ENCODE results near the gene ANKS3.

GRCh38 chr16:4679156-4679849, 54.8 kb downstream of the ANKS3 start:
- TF ChIP-seq CTCF (IDR thresholded peaks at IDR 0.05 in 2 of 3, conservative IDR thresholded peaks at IDR 0.05 in 1 of 3; ENCODE audit: borderline replicate concordance in 1 of 3, insufficient read depth in 1 of 3, low read depth in 2 of 3, low read length in 2 of 3) (no peak), POLR2AphosphoS5 (IDR thresholded peaks at IDR 0.05; ENCODE audit: low read depth, low read length) (no peak), EZH2 (IDR thresholded peaks at IDR 0.05) (no peak), SP1 (IDR thresholded peaks at IDR 0.05; ENCODE audit: low read depth) (no peak), POLR2A (IDR thresholded peaks at IDR 0.05; ENCODE audit: borderline replicate concordance, extremely low read depth, insufficient read depth, insufficient read length) (no peak), RAD21 (IDR thresholded peaks at IDR 0.05; ENCODE audit: low read depth) (no peak), SRF (IDR thresholded peaks at IDR 0.05; ENCODE audit: low read depth) (no peak), EGR1 (IDR thresholded peaks at IDR 0.05; ENCODE audit: low read depth) (no peak), MAX (IDR thresholded peaks at IDR 0.05) (no peak)
